ENCODE measurements around the gene DIP2C.

Gene DIP2C

DNA sequence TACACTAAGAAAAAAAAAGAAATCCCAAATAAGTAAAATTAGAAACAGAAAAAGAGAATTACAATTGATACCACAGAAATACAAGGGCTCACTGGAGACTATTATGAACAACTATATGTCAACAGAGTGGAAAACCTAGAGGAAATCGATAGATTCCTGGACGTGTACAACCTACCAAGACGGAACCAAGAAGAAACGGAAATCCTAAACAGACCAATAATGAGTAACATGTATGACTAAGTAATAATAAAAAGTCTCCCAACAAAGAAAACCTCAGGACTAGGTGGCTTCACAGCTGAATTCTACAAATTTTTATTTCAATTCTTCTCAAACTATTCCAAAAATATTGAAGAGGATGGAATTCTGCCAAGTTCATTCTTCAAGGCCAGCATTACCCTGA, 13.9 kb downstream of the DIP2C start:
- DNase-seq (ENCODE audit: low read depth): no peak

DNA sequence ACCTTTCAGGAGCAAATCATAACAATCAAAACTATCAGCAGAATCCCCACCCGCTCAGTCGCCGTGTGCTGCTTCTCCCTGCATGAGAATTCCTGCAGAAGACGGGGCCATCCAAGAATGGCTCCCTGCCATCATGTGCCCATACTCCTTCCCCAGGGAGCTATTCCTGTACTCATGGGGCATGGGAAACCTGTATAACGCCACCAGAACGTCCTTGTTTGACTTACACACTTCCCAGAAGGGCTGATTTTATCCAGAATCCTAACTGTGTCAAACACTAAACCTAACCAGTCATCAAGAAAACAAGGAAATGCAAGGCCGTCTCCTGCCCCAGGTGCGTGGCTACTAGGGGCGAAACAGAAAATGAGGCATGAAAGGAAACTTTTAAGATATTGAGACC, 16.0 kb downstream of the DIP2C start:
- DNase-seq (ENCODE audit: low read depth): no peak

DNA sequence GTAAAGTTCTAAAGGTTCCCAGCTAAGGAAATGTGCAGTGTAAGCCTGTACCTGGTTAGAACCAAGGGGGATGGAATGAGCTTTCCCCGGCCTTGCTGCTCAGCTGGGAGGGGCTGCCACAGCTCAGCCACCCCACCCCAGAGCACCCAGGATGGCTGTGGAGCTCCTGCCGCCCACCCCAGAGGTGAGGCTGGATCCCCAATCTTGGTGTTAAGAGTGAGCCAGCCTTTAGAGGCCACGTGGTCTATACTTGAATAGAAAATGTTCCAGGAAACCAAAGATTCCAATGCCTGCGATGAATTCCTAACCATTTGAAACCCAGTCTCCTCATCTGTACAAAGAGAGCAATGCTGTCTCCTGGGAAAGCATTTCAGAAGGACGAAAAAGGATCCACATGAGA, 16.5 kb downstream of the DIP2C start:
- DNase-seq (ENCODE audit: low read depth): no peak

DNA sequence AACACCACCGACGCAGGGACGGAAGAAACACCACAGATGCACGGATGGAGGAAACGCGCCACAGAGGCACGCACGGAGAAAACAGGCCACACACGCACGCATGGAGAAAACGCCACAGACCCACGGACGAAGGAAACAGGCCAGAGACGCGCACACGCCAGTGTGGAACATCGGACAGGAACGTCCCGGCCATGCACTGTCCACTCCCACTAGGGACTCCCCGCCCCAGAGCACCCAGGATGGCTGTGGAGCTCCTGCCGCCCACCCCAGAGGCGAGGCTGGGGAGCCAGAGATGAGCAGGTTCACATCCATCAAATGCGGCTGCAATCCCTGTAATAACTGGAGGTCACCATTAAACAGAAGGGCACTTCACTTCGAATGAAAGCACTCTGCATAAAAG, 17.3 kb downstream of the DIP2C start:
- no peak for DNase-seq (ENCODE audit: low read depth)

DNA sequence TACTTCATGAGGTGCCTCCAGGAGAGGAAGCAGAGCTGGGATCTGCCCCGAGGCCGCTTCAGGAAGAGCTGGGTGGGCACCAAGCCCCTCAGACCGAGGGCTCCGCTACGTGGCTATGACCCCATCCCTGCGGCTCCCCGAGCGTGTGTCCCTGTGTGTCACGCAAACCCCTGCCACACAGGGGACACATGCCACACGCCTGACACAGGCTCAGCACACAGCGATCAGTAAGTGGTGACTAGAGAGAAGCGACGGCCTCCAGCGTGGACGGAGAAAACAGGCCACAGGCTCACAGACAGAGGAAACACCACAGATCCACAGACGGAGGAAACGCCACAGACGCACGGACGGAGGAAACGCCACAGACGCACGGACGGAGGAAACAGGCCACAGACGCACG, 18.5 kb downstream of the DIP2C start:
- no peak for DNase-seq (ENCODE audit: low read depth)

DNA sequence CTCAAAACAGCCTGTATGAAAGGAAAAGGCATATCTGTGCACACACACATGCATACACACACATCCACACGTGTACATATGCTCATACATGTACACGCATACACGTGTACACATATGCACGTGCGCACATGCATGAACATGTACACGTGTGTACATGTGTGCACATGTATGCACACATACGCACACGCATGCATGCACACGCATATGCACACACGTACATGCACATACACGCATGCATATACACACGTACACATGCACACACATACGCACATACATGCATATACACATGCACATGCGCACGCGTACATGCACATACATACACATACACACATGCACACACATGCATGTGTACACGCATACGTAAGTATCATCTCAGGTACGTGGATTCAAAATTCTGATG, 19.4 kb downstream of the DIP2C start:
- no peak for DNase-seq (ENCODE audit: low read depth)

DNA sequence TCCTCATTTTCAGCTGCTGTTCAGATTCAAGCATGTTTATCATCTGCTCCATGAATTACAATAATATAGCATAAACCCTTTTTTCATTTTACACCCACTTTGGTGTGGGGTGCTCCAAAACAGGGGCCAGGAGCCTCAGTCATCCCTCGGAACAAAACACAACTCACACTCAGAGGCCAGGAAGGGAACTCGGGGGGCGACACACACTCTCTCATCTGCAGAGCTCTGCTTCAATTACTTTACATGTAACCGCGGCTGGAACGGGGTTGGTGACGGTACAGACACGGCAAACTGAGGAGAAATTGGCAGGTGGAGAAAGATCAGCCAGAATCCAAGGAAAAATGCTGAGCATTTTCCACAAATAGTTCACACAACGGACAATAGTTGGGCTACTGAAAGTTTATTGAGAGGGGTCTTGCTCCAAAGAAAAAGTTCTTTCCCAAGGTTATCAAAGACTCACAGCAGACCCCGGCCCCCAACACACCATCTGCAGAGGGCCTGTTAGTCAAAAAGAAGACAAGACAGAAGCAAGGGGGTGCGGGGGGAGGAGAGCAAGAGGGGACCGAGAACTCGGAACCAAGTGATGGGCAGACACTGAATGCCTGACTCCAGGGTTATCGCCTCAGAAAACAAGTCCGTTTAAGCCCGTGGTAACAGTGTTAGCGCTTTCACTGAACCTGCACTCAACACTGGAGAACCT, 20.5 kb downstream of the DIP2C start:
- DNase-seq (ENCODE audit: low read depth): no peak

DNA sequence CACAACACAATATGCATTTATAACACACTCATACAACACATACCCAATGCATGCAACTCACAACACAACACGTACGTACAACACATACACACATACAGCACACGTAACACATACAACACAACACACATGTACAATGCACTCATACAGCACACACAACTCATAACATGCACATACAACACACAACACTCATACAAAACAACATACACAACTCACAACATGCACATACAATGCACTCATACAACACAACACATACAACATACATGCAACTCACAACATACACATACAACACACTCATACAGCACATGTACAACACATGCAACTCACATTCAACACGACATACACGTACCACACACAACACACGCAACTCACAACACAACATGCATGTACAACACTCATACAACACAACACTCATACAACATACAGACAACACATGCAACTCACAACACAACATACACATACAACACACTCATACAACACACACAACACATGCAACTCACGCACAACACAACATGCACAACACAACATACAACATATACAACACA, 21.8 kb downstream of the DIP2C start:
- no peak for DNase-seq (ENCODE audit: low read depth)

DNA sequence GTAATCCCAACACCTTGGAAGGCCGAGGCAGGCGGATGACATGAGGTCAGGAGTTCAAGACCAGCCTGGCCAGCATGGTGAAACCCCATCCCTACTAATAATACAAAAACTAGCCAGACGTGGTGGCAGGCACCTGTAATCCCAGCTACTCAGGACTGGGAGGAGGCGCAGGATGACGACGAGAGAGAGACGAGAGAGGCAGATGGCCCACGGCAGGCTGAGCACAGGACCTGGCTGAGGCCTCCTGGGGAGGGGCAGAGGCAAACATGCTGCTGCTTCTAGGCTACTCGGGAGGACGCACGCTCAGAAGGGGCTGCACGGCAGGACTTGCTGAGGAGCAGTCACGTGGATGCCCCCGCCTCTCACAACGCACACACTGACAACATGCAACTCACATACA, 22.4 kb downstream of the DIP2C start:
- DNase-seq (ENCODE audit: low read depth): no peak

DNA sequence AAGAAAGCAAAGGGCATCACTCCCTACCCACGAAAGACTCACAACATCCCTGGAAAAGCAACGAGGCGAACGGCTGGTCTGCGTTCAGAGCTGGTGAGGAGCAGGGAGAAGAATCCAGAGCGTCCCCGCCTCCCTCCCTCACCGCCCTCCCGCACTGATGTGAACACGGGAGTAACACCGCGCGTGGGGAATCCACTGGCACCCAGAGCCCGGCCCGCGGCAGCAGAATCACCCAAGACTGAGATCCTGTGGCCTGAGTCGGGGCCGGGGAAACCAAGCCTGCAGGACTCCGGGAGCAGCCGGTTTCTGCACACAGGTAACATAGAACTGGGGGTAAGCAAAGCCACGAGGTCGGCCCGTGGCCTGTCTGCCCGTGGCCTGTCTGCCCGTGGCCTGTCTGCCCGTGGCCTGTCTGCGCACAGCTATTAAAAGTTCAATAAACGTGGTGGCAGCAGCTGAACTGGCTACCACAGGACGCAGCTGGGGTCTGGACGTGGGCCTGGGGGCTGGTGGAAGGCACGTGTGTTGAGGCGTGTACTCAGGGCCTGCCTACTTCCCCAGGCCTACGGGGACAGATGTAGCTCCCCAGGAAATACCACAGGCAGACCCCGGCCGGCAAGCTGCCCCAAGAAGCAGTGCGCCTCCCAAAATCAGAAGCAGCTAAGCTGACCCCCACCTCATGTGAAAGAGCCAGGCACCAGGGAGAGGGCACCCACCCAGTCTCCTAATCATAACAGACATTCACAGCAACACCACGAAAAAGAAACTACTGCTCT, 23.0 kb downstream of the DIP2C start:
- no peak for DNase-seq (ENCODE audit: low read depth)

DNA sequence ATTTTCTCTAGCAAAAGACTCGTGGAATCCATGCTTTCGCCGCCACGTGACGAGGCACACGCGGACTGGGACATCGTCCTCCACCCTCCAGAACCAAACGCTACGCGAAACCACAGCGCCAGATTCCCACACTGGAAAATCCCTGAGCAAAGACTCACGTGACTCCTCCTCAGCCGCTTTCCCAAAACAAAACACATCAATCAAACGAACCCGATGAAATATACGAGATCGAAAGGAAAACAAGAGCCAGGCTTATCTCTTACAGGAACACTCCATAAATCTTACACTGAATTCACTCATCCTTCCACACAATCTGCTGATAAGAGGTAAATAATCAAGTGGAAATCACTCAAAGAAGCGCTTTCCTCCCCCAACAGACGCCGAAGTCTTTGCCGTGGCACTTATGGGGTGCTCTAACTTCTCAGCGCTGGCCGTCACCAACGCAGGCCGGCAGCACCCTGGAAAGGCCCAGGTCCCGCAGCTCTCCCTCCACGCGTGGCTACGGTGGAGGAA, 23.8 kb downstream of the DIP2C start:
- no peak for DNase-seq (ENCODE audit: low read depth)

DNA sequence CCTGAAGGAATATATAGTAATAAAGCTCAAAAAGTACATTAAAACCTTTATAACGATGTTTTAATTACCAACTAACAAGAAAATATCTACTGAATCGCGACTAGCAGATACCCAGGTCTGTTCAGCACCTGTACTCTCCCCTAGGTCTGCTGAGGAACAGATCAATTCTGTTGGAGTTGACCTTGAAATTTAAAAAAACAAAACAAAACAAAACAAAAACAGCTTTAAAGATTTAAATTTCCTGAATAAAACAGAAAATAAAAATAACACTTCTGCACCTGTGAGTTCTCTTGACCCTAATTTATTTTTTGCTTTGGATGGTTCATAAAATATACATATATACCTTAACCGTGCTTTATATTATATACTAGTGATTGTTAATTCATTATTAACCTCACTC, 24.6 kb downstream of the DIP2C start:
- no peak for DNase-seq (ENCODE audit: low read depth)

DNA sequence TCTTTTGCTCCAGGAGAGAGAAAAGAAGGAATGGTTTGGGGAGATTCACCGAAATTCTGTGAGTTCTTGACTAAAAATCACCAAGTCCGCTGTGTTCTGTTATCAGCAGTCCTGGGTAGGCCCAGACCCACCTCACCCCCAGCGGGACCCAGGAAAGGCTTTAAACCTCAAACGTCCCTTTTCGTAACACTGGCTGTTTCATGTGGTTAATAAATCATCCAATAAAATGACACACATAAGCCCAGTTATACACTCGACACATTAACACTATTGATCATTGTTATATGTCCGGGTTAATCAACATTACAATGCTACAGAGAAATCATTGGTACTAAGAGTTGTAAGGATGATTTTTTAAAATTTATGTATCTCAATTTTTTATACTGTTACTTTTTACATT, 25.2 kb downstream of the DIP2C start:
- DNase-seq (ENCODE audit: low read depth): no peak

DNA sequence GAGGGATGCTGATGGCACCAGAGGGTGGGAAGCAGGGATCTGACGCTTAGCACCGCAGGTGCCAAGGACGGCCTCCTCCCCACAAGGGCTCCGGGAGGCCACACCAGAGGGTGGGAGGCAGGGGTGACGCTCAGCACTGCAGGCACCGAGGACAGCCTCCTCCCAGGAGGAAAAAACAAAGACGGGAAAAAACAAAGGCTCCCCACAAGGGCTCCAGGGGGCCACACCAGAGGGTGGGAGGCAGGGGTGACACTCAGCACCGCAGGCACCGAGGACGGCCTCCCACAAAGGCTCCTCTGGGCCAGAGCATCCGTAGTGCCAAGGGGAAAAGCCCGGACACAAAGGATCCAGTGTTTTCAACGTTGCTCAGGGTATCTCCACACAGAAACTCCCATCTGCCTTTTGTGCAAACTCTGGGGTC, 25.6 kb downstream of the DIP2C start:
- no peak for DNase-seq (ENCODE audit: low read depth)

DNA sequence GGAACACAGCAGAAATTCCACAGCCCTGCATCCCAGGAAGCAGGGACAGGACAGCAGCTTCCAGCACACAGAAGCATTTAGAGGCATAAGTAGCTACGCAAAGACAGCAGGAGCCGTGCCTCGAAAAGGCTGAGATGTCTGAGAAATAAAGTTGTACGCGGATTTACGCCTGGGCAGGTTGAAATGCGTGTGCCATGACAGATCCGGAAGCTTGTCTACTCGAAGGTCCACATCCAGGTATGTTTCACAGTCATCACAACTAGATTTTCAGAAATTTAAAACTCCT, 26.1 kb downstream of the DIP2C start:
- DNase-seq (ENCODE audit: low read depth): no peak

DNA sequence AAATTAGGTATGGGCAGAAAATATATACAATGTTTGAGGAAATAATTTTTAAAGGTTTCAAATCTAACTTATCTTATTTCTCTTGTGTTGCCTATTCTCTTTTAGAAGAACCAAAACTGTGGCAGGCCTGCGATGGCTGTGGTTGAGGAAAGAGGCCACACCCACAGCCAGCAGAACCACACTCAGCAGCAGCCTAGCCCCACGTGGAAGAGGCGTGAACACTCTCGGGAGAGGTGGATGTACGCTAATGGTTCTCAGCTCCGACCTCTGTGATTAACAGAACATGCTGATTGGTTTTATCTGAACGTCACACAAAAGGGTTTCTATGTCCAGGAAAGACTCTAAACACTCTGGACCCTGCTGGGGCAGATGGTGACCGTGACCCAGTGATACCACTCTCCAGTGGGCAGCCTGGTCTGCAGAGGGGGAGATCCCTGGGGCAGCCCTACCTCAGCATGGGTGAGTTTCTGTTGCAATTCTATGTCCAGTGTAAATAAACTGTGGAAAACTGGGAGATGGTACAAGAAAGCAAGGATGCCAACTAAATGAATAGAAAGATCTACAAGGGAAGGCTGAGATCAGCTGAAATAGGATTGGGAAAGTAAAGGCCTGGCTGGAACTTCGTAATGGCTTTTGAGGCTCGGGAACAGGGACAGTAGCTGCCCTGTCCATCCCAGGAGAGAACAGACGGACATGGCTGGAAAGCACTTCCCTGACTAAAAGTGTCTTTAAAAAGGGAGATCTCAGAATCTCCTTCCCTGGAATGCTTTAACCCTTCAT, 26.6 kb downstream of the DIP2C start:
- no peak for DNase-seq (ENCODE audit: low read depth)

DNA sequence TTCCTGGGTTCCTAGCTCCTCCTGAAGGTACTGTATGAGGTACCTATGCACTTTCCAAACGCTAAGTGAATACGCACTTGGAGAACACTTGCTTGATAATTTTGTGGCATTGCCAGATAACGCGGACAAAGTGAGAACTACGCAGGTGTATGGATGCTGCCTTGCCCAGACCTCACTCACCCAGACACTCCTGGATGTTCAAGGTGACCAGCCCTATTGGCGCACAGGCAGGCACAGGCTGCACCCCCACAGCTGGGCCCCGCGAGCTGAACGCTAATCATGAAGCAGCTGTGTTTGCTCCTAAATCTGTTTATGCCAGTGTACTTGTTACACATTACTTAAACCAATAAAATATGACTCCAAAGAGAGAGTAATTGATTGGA, 27.3 kb downstream of the DIP2C start:
- no peak for DNase-seq (ENCODE audit: low read depth)

DNA sequence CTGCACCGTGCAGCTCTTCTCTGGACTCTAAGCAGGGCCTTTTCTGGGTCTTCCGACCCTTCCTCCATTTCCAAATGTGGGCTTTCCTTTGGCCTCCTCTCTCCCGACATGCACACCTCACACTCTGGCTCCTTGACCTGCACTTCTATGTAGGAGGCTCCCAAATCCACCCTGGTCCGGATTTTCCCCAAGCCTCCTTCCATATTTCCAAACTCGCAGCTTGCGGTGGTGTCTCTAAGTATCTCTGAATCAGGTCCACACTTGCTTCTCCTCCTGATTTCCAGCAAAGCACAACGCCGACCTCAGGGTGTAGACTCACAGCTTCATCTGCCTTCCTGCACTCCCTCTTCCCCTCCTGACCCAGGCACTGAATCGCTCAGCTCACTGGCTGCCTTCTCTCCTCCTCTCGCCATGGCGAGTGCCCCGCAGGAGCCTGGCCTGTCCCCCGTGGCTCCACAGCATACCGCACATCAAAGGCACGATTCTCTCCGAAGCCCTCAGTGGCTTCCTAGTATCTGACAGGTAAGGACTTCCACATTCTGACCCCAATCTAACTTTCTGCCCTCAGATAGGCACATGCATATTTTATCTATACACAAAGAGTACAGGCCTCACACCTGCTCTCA, 27.8 kb downstream of the DIP2C start:
- no peak for DNase-seq (ENCODE audit: low read depth)

DNA sequence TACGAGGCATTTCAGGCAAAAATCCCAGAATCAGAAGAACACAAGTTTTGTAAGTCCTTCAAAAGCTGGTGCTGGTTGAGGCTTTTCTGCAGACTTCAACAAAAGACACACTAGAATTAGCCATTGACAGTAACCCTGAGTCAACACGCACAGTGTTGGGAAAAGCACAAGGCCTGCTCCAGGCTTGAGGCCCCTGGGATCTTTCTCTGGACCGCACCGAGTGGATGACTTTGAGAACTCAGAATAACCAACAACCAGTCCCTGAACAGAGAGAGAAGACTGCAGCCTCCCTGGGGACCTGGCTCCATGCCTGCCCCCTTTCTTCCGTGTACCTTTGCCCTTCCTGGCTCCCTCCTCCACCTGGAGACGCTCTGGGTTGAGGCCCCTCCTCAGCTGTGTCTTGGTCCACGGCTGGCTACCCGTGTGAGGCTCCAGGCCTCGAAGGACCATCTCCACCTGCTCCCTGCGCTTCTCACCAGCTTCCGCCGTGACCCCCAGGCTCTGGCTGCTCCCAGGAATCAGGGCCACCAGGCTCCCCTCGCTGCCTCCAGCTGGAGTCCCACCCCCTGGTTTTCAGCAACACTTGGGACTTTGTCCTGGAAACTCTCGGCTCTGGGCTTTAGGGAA, 28.4 kb downstream of the DIP2C start:
- no peak for DNase-seq (ENCODE audit: low read depth)

DNA sequence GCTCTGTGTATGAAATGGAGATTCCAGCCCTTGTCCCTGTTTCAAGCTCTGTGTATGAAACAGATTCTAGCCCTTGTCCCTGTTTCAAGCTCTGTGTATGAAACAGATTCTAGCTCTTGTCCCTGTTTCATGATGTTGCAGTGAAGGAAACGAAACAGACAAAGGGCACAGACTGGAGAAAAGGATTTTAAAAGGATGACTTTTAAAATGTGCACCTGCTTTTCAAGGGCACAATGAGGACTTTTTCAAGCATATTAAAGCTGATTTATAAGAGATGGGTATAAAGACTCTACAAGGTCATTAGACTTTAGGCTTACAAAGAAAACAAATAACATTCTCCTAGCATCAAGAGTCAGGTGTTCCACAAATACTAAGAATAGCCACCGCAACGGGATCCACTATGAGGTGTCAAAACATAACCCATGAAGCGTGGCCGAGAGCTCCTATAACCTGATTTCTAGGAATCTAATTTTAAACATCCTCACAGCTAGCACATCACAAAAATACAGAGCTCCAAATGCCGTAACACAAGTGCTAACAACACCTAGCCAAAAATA, 29.0 kb downstream of the DIP2C start:
- DNase-seq (ENCODE audit: low read depth): no peak

DNA sequence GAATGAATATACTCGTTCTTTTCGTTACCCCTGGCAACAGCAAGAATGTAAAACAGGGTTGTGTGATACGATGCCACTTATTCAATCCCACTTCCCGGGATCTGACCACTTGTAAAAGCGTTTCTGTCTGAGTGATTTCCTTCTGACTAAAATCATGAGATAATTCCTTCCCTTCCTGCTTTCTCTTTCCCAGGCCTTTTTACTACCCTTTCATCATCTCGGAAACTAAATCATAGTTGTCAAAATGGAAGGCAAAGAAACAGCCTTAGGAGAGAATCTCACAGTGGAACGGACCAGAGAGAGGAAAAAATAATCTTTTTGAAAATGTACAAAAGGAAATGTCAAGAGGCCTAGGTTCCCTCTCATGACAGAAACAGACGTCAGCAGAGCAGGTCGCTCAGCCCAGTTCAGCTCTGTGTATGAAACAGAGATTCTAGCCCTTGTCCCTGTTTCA, 29.8 kb downstream of the DIP2C start:
- no peak for DNase-seq (ENCODE audit: low read depth)
